ENCODE data around the gene ZNF526. TPM values are rescaled to one million over a fixed set of nuclear protein-coding genes. Genes with fewer than 3 reads are reported as not detected.

The ZNF526 gene
- total and polyA plus RNA-seq, 10 donors, result 1.9 to 15.0 (median 8.4) TPM

- no peak for DNase-seq
- Histone ChIP-seq H3K4me3 (no peak overlapping the region), H3K9me3 (no peaks in the 10 kb centered on the region), H3K4me1 (peaks cover 4 to 91% (median 41%) of the 10 kb centered on the region in 6 donors), H3K27me3 (replicated peaks in 1 of 7) (no peaks in the 10 kb centered on the region), H3K36me3 (peaks cover 5 to 100% (median 89%) of the 10 kb centered on the region in 6 donors), H3K27ac (peak overlapping the region in 3 of 8 donors; percentile 2 to 62 (median 51))
- intact Hi-C loops (cut with DNase I; ENCODE audit: low total_unique reads), result no loop called here
- no peak for TF ChIP-seq POLR2AphosphoS5 (IDR thresholded peaks at IDR 0.05)
- TF ChIP-seq CTCF (IDR thresholded peaks at IDR 0.05 in 8 of 11, conservative IDR thresholded peaks at IDR 0.05 in 3 of 11), result no peak
- no peak for TF ChIP-seq POLR2A (IDR thresholded peaks at IDR 0.05)
- WGBS, 5 donors, result 62 to 83% (median 68%) methylated on average over 6 of the region's 6 CpGs
Observed at GRCh38 chr19:42207767-42208271, 12.3 kb upstream of the ZNF526 start.

- intact Hi-C loops (cut with DNase I; ENCODE audit: low total_unique reads), result no loop called here
- Histone ChIP-seq H3K27ac (peak overlapping the region in 3 of 8 donors; percentile 2 to 62 (median 51)), H3K4me1 (peaks cover 3 to 91% (median 41%) of the 10 kb centered on the region in 6 donors), H3K4me3 (no peak overlapping the region), H3K9me3 (no peaks in the 10 kb centered on the region), H3K36me3 (peaks cover 5 to 100% (median 93%) of the 10 kb centered on the region in 6 donors), H3K27me3 (replicated peaks in 1 of 7) (no peaks in the 10 kb centered on the region)
- TF ChIP-seq POLR2A (IDR thresholded peaks at IDR 0.05) (no peak), POLR2AphosphoS5 (IDR thresholded peaks at IDR 0.05) (peak in 1 of 3 donors; percentile 28), CTCF (IDR thresholded peaks at IDR 0.05 in 8 of 11, conservative IDR thresholded peaks at IDR 0.05 in 3 of 11) (no peak)
- DNase-seq, result peak; percentile 45
- 91 to 100% (median 94%) methylated on average over 8 to 11 of the region's 11 CpGs for WGBS, 5 donors
Observed at GRCh38 chr19:42208612-42209011, 11.5 kb upstream of the ZNF526 start.

- intact Hi-C loops (cut with DNase I; ENCODE audit: low total_unique reads), result no loop called here
- H3K36me3 ChIP-seq, result peaks cover 5 to 81% (median 65%) of the 10 kb centered on the region in 6 donors
- no peak for DNase-seq
- H3K27ac ChIP-seq, result peak overlapping the region in 3 of 8 donors; percentile 18 to 42 (median 39)
- no peaks in the 10 kb centered on the region for H3K9me3 ChIP-seq
- no peak for TF ChIP-seq CTCF (IDR thresholded peaks at IDR 0.05 in 8 of 11, conservative IDR thresholded peaks at IDR 0.05 in 3 of 11)
- H3K4me1 ChIP-seq, result peaks cover 10 to 89% (median 55%) of the 10 kb centered on the region in 6 donors
- 70 to 79% (median 75%) methylated on average over 1 of the region's 1 CpG for WGBS, 5 donors
- H3K4me3 ChIP-seq, result no peak overlapping the region
- no peaks in the 10 kb centered on the region for H3K27me3 ChIP-seq (replicated peaks in 1 of 7)
Observed at GRCh38 chr19:42212886-42213285, 7.2 kb upstream of the ZNF526 start.

GRCh38 chr19:42214810-42215485, 5.2 kb upstream of the ZNF526 start:
- DNase-seq, result no peak
- 71 to 83% (median 79%) methylated on average over 11 of the region's 11 CpGs for WGBS, 5 donors
- Histone ChIP-seq H3K36me3 (peaks cover 0 to 60% (median 44%) of the 10 kb centered on the region in 6 donors), H3K4me3 (peak overlapping the region in 1 of 8 donors; percentile 96), H3K27me3 (replicated peaks in 1 of 7) (no peaks in the 10 kb centered on the region), H3K4me1 (peaks cover 21 to 92% (median 72%) of the 10 kb centered on the region in 6 donors), H3K27ac (peak overlapping the region in 2 of 8 donors; percentile 96 to 97), H3K9me3 (no peaks in the 10 kb centered on the region)
- no peak for TF ChIP-seq POLR2AphosphoS5 (IDR thresholded peaks at IDR 0.05)
- TF ChIP-seq CTCF (IDR thresholded peaks at IDR 0.05 in 8 of 11, conservative IDR thresholded peaks at IDR 0.05 in 3 of 11), result no peak
- TF ChIP-seq POLR2A (IDR thresholded peaks at IDR 0.05), result no peak
- intact Hi-C loops (cut with DNase I; ENCODE audit: low total_unique reads), result no loop called here
